ENCODE data around the gene CMA1.
"Not testable (repeated sequence)": the region's sequence is repeated elsewhere in the genome, so short reads cannot be mapped to it uniquely, and the experiment has no call there.

The CMA1 gene

DNA sequence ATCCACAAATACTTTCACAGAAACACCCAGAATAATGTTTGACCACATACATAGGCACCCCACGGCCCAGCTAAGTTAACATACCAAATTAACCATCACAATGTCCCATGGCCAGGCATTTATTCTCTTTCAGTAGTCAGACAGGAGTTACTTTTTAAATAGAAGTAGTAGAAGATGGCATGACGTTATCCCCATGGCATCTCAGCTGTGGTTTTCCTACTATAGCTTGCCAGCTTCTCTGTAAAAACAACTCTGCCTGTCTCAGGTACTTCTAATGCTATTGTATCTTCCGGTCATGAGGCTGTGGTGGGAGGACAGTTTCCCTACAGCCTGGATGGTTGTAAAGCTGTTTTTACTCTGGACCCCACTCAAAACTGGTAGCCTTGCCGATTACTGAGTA lies 48.7 kb upstream of the CMA1 start (continued):
- TF ChIP-seq, protein P1, sequence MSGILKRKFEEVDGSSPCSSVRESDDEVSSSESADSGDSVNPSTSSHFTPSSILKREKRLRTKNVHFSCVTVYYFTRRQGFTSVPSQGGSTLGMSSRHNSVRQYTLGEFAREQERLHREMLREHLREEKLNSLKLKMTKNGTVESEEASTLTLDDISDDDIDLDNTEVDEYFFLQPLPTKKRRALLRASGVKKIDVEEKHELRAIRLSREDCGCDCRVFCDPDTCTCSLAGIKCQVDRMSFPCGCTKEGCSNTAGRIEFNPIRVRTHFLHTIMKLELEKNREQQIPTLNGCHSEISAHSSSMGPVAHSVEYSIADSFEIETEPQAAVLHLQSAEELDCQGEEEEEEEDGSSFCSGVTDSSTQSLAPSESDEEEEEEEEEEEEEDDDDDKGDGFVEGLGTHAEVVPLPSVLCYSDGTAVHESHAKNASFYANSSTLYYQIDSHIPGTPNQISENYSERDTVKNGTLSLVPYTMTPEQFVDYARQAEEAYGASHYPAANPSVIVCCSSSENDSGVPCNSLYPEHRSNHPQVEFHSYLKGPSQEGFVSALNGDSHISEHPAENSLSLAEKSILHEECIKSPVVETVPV (CRISPR knock-in tag; IDR thresholded peaks at IDR 0.05) = no peak
- no peak for TF ChIP-seq ZNF565 (CRISPR knock-in tag; conservative IDR thresholded peaks at IDR 0.05; ENCODE audit: low read depth)
- TF ChIP-seq GLIS3 (CRISPR knock-in tag; IDR thresholded peaks at IDR 0.05) = no peak
- no peak for TF ChIP-seq SNAI2 (CRISPR knock-in tag; IDR thresholded peaks at IDR 0.05)
- no peak for TF ChIP-seq TOX (CRISPR knock-in tag; IDR thresholded peaks at IDR 0.05; ENCODE audit: borderline replicate concordance)
- TF ChIP-seq ZC3H10 (CRISPR knock-in tag; IDR thresholded peaks at IDR 0.05) = no peak
- no peak for TF ChIP-seq OSR1 (CRISPR knock-in tag; IDR thresholded peaks at IDR 0.05)

DNA sequence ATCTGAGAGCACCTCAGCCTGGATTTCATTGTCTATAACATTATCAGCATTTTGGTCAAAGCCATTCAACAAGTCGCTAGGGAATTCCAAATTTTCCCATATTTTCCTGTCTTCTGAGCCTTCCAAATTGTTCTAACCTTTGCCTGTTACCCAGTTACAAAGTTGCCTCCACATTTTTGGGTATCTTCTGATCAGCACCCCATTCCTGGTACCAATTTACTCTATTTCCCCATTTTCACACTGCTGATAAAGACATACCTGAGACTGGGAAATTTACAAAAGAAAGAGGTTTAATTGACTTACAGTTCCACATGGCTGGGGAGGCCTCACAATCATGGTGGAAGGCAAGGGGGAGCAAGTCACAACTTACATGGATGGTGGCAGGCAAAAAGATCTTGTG lies 41.0 kb upstream of the CMA1 start:
- ATAC-seq = not testable (repeated sequence)

DNA sequence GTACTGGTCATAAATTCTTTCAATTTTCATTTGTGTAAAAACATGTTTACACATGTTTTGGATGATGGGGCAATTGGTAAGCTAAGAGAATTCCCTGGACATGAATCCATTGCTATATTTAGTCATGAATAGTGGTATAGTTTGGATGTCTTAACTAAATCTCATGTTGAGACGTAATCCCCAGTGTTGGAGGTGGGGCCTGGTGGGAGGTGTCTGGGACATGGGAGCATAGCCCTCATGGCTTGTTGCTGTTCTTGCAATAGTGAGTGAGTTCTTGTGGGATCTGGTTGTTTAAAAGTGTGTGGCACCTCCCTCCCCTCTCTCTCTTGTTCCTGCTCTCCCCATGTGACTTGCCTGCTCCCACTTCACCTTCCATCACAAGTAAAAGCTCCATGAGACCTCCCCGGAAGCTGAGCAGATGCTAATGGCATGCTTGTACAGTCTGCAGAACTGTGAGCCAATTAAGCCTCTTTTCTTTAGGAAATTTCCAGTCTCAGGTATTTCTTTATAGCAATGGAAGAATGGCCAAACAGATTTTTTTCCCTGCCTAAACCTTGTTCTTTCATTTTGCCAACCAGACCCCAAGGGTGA lies 34.4 kb upstream of the CMA1 start:
- ATAC-seq = no peak
- no peak for TF ChIP-seq RARB (CRISPR knock-in tag; IDR thresholded peaks at IDR 0.05)
- TF ChIP-seq PPARA (CRISPR knock-in tag; IDR thresholded peaks at IDR 0.05; ENCODE audit: borderline replicate concordance) = no peak
- no peak for TF ChIP-seq ZNF8 (CRISPR knock-in tag; IDR thresholded peaks at IDR 0.05)
- TF ChIP-seq, protein P2, sequence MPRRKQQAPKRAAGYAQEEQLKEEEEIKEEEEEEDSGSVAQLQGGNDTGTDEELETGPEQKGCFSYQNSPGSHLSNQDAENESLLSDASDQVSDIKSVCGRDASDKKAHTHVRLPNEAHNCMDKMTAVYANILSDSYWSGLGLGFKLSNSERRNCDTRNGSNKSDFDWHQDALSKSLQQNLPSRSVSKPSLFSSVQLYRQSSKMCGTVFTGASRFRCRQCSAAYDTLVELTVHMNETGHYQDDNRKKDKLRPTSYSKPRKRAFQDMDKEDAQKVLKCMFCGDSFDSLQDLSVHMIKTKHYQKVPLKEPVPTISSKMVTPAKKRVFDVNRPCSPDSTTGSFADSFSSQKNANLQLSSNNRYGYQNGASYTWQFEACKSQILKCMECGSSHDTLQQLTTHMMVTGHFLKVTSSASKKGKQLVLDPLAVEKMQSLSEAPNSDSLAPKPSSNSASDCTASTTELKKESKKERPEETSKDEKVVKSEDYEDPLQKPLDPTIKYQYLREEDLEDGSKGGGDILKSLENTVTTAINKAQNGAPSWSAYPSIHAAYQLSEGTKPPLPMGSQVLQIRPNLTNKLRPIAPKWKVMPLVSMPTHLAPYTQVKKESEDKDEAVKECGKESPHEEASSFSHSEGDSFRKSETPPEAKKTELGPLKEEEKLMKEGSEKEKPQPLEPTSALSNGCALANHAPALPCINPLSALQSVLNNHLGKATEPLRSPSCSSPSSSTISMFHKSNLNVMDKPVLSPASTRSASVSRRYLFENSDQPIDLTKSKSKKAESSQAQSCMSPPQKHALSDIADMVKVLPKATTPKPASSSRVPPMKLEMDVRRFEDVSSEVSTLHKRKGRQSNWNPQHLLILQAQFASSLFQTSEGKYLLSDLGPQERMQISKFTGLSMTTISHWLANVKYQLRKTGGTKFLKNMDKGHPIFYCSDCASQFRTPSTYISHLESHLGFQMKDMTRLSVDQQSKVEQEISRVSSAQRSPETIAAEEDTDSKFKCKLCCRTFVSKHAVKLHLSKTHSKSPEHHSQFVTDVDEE (CRISPR knock-in tag; IDR thresholded peaks at IDR 0.05) = no peak
- TF ChIP-seq ESRRG (CRISPR knock-in tag; IDR thresholded peaks at IDR 0.05) = no peak
- no peak for TF ChIP-seq ARNTL (CRISPR knock-in tag; IDR thresholded peaks at IDR 0.05; ENCODE audit: borderline replicate concordance, low read depth)
- TF ChIP-seq ISL1 (CRISPR knock-in tag; IDR thresholded peaks at IDR 0.05) = no peak
- TF ChIP-seq GLIS3 (CRISPR knock-in tag; IDR thresholded peaks at IDR 0.05) = no peak
- no peak for TF ChIP-seq TOX (CRISPR knock-in tag; IDR thresholded peaks at IDR 0.05; ENCODE audit: borderline replicate concordance)
- no peak for TF ChIP-seq ZNF70 (CRISPR knock-in tag; IDR thresholded peaks at IDR 0.05)
- TF ChIP-seq CSDC2 (CRISPR knock-in tag; IDR thresholded peaks at IDR 0.05) = no peak
- TF ChIP-seq ZFP30 (CRISPR knock-in tag; IDR thresholded peaks at IDR 0.05) = no peak
- TF ChIP-seq ZFP3 (CRISPR knock-in tag; IDR thresholded peaks at IDR 0.05) = no peak
- no peak for TF ChIP-seq ZC3H10 (CRISPR knock-in tag; IDR thresholded peaks at IDR 0.05)
- TF ChIP-seq ZNF565 (CRISPR knock-in tag; conservative IDR thresholded peaks at IDR 0.05; ENCODE audit: low read depth) = no peak

DNA sequence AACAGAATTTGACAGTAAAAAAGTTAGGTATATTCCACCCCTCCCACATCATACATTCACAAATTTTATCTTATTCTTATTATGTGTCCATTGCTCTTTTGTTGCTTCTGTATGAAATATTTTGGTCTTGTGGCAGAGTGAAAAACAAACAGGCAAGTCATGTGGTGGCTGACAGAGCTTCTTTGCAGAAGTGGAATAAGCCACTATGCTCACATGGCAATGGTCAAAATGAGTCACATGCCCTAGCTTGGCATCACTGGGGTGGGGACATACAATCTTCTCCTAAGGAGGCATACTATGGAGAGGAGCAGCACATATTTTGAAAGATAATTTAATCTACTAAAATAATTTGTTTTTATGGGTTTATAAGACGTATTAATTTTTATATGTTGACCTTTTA lies 27.7 kb upstream of the CMA1 start:
- ATAC-seq = no peak

More for the DNA sequence above, 27.7 kb upstream of the CMA1 start:
- TF ChIP-seq SNAI2 (CRISPR knock-in tag; IDR thresholded peaks at IDR 0.05) (no peak), ZFP30 (CRISPR knock-in tag; IDR thresholded peaks at IDR 0.05) (no peak), PPARA (CRISPR knock-in tag; IDR thresholded peaks at IDR 0.05; ENCODE audit: borderline replicate concordance) (no peak), ARNTL (CRISPR knock-in tag; IDR thresholded peaks at IDR 0.05; ENCODE audit: borderline replicate concordance, low read depth) (no peak), ZNF70 (CRISPR knock-in tag; IDR thresholded peaks at IDR 0.05) (no peak)
- TF ChIP-seq, protein P3, sequence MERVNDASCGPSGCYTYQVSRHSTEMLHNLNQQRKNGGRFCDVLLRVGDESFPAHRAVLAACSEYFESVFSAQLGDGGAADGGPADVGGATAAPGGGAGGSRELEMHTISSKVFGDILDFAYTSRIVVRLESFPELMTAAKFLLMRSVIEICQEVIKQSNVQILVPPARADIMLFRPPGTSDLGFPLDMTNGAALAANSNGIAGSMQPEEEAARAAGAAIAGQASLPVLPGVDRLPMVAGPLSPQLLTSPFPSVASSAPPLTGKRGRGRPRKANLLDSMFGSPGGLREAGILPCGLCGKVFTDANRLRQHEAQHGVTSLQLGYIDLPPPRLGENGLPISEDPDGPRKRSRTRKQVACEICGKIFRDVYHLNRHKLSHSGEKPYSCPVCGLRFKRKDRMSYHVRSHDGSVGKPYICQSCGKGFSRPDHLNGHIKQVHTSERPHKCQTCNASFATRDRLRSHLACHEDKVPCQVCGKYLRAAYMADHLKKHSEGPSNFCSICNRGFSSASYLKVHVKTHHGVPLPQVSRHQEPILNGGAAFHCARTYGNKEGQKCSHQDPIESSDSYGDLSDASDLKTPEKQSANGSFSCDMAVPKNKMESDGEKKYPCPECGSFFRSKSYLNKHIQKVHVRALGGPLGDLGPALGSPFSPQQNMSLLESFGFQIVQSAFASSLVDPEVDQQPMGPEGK (CRISPR knock-in tag; IDR thresholded peaks at IDR 0.05; ENCODE audit: borderline replicate concordance) = no peak
- TF ChIP-seq, protein P4, sequence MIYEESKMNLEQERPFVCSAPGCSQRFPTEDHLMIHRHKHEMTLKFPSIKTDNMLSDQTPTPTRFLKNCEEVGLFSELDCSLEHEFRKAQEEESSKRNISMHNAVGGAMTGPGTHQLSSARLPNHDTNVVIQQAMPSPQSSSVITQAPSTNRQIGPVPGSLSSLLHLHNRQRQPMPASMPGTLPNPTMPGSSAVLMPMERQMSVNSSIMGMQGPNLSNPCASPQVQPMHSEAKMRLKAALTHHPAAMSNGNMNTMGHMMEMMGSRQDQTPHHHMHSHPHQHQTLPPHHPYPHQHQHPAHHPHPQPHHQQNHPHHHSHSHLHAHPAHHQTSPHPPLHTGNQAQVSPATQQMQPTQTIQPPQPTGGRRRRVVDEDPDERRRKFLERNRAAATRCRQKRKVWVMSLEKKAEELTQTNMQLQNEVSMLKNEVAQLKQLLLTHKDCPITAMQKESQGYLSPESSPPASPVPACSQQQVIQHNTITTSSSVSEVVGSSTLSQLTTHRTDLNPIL (CRISPR knock-in tag; IDR thresholded peaks at IDR 0.05; ENCODE audit: low read depth) = no peak
